Activated CD4-positive, alpha-beta memory T cell treated with anti-CD3 and anti-CD28 coated beads for 36 hours (primary cell): ENCODE results near the gene SMARCD1. TPM values are rescaled to one million over a fixed set of nuclear protein-coding genes. Genes with fewer than 3 reads are reported as not detected.
"Not testable (repeated sequence)": the region's sequence is repeated elsewhere in the genome, so short reads cannot be mapped to it uniquely, and the experiment has no call there.

Source experiments
- CTCF ChIA-PET: fragments of 350-600 bp; sonication (Branson Sonifier 250); formaldehyde crosslinking; loops from one replicate; lab custom pipeline; 2021; ENCODE audit warnings: antibody characterized with exemption, inconsistent platforms; lab: Charles Lee
- POLR2A ChIA-PET: fragments of 350-600 bp; sonication (Branson Sonifier 250); formaldehyde crosslinking; loops from one replicate; lab custom pipeline; 2021; ENCODE audit warnings: antibody characterized with exemption; lab: Charles Lee
- DNase-seq: peaks from one replicate; pipeline ENCODE4 v3.0.0-alpha.2; 2020
- H3K27ac Mint-ChIP-seq: one replicate; pipeline ENCODE4 v1.8.0; 2021; ENCODE audit warnings: mixed read lengths
- H3K27me3 Mint-ChIP-seq: one replicate; pipeline ENCODE4 v1.8.0; 2021; ENCODE audit warnings: mixed read lengths
- H3K36me3 Mint-ChIP-seq: one replicate; pipeline ENCODE4 v1.8.0; 2021; ENCODE audit warnings: mixed read lengths
- H3K4me1 Mint-ChIP-seq: one replicate; pipeline ENCODE4 v1.8.0; 2021; ENCODE audit warnings: low read depth, mixed read lengths
- H3K4me3 Mint-ChIP-seq: one replicate; pipeline ENCODE4 v1.8.0; 2021; ENCODE audit warnings: mild to moderate bottlenecking, mixed read lengths
- H3K9me3 Mint-ChIP-seq: one replicate; pipeline ENCODE4 v1.8.0; 2021; ENCODE audit warnings: mixed read lengths
- intact Hi-C: fragments of 100-400 bp; cut with micrococcal nuclease; formaldehyde crosslinking; loops from one replicate; pipeline ENCODE4 v1.15.1; 2023
- total RNA-seq, 2 experiments: library from RNA; stranded (reverse); gene quantifications; one replicate each; pipeline ENCODE4 v1.2.3, GENCODE V29; 2021

SMARCD1 gene
- total RNA-seq, 2 experiments from 2014 or later = 56.1 to 56.3 TPM

GRCh38 chr12:50147281-50147680, 62.1 kb downstream of the SMARCD1 start:
- H3K36me3 Mint-ChIP-seq = peaks cover 6% of the 10 kb centered on the region
- no peak overlapping the region for H3K27ac Mint-ChIP-seq
- DNase-seq = no peak
- H3K4me3 Mint-ChIP-seq = no peak overlapping the region
- H3K9me3 Mint-ChIP-seq = no peaks in the 10 kb centered on the region
- ChIA-PET CTCF (interaction anchor here (0.8 to 2.9 kb wide), 4 partner anchors 8 to 167 kb away, joined by 3 to 13 read pairs (median 6); no protein-coding TSS in a partner anchor), POLR2A (interaction anchor here (0.7 to 1.2 kb wide), 2 partner anchors 20 to 1167 kb away, joined by 3 to 7 read pairs; partner anchors contain the start of gene CERS5)
- H3K4me1 Mint-ChIP-seq = peaks cover 30% of the 10 kb centered on the region
- H3K27me3 Mint-ChIP-seq = no peaks in the 10 kb centered on the region
- intact Hi-C loops = no loop called here

DNA sequence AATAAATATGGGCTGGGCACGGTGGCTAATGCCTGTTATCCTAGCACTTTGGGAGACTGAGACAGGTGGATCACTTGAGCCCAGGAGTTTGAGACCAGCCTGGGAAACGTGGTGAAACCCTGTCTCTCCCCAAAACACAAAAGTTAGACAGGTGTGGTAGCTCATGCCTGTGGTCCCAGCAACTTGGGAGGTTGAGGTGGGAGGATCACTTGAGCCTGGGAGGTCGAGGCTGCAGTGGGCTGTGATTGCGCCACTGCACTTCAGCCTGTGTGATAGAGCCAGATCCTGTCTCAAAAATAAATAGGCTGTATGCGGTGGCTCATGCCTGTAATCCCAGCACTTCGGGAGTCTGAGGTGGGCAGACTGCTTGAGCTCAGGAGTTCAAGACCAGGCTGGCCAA, 62.9 kb downstream of the SMARCD1 start:
- H3K4me3 Mint-ChIP-seq, DNase-seq, intact Hi-C loops, H3K9me3 Mint-ChIP-seq, POLR2A ChIA-PET, H3K36me3 Mint-ChIP-seq, H3K27me3 Mint-ChIP-seq, H3K27ac Mint-ChIP-seq: not testable (repeated sequence)
- peaks cover 30% of the 10 kb centered on the region for H3K4me1 Mint-ChIP-seq
- CTCF ChIA-PET = interaction anchor here (1.5 to 2.9 kb wide), 3 partner anchors 16 to 167 kb away, joined by 5 to 13 read pairs (median 7); no protein-coding TSS in a partner anchor

DNA sequence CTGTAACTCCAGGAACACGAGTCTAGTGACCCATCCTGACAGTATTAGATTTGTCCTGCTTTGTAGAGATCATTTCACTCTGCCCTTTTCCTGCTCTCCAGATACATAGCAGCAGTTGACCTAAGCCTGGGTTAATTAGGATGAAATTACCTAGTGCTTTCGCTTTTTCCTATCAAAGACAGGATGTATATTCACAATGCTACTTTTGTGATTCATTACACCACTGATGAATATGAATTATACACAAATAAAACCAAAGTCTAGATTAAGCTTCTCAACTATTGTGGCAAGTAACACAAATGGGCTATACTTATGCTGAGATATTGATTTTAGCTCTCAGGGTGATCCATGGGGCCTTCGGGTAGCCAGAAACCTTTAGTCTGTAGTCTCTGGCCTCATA, 64.2 kb downstream of the SMARCD1 start:
- no peak overlapping the region for H3K4me3 Mint-ChIP-seq
- H3K36me3 Mint-ChIP-seq = no peaks in the 10 kb centered on the region
- no peaks in the 10 kb centered on the region for H3K9me3 Mint-ChIP-seq
- peak overlapping the region; percentile 13 for H3K27ac Mint-ChIP-seq
- peaks cover 30% of the 10 kb centered on the region for H3K4me1 Mint-ChIP-seq
- no peak for DNase-seq
- intact Hi-C loops = no loop called here
- no peaks in the 10 kb centered on the region for H3K27me3 Mint-ChIP-seq
- POLR2A ChIA-PET = interaction anchor here (0.6 to 0.9 kb wide), 3 partner anchors 18 to 123 kb away, joined by 3 to 5 read pairs (median 4); partner anchors contain the start of gene CERS5
- CTCF ChIA-PET = interaction anchor here (0.6 to 1.5 kb wide), 5 partner anchors 12 to 30 kb away, joined by 3 to 9 read pairs (median 3); no protein-coding TSS in a partner anchor

Other genes with a start within 250 kb of the SMARCD1 start
- 1 to 10 TPM; 5.8 to 6.1 TPM for gene BCDIN3D, start 242.2 kb upstream of the SMARCD1 start, total RNA-seq
- 1 to 10 TPM; 1.7 to 2.1 TPM for gene FAIM2, start 181.4 kb upstream of the SMARCD1 start, total RNA-seq
- gene AQP2, start 134.6 kb upstream of the SMARCD1 start, total RNA-seq = not detected
- gene AQP5, start 123.5 kb upstream of the SMARCD1 start, total RNA-seq = not detected
- gene AQP6, start 112.4 kb upstream of the SMARCD1 start, total RNA-seq = not detected
- gene RACGAP1, start 59.8 kb upstream of the SMARCD1 start, total RNA-seq = 100 to 1,000 TPM; 145 to 152 TPM
- gene ASIC1, start 27.7 kb upstream of the SMARCD1 start, total RNA-seq = 1 to 10 TPM; 1.1 to 1.6 TPM
- under 1 TPM; 0.10 to 0.34 TPM for gene GPD1, start 18.7 kb downstream of the SMARCD1 start, total RNA-seq
- 10 to 100 TPM; 46.1 to 48.7 TPM for gene COX14, start 26.9 kb downstream of the SMARCD1 start, total RNA-seq
- gene CERS5, start 82.0 kb downstream of the SMARCD1 start, total RNA-seq = 10 to 100 TPM; 59.5 to 63.0 TPM
- gene LIMA1, start 198.2 kb downstream of the SMARCD1 start, total RNA-seq = 100 to 1,000 TPM; 115 to 117 TPM